ENCODE data around the gene HACL1.
A peak's percentile ranks its signal among the peaks of the same experiment; 100 is the strongest.

HACL1 gene

GRCh38 chr3:15601399-15602145 is at the start of gene HACL1, which contains the start of gene BTD:
Gene HACL1, minus strand, starts transcription at chr3:15601569. Its CDS starts 106 bp downstream, at chr3:15601463.
Gene BTD, plus strand, starts transcription at chr3:15601745. Its CDS starts 33,695 bp downstream, at chr3:15635440.
- H3K27ac ChIP-seq = peak within 1 kb of the TSS; percentile 94
- DNase-seq (ENCODE audit: low spot score) = peak; percentile 91
- POLR2A ChIA-PET (ENCODE audit: low non-redundant PET) = no interaction called here
- TF ChIP-seq CTCF (conservative IDR thresholded peaks at IDR 0.05; ENCODE audit: low read depth) = no peak
- CTCF ChIA-PET = no interaction called here

- POLR2A ChIA-PET (ENCODE audit: low non-redundant PET) = no interaction called here
- CTCF ChIA-PET = no interaction called here
- H3K27ac ChIP-seq = no peak overlapping the region
- DNase-seq (ENCODE audit: low spot score) = no peak
- no peak for TF ChIP-seq CTCF (conservative IDR thresholded peaks at IDR 0.05; ENCODE audit: low read depth)
Measured at GRCh38 chr3:15649858-15650257, 48.5 kb upstream of the HACL1 start.

GRCh38 chr3:15649341-15649740 is 48.0 kb upstream of the HACL1 start:
- peak overlapping the region; percentile 48 for H3K27ac ChIP-seq
- POLR2A ChIA-PET (ENCODE audit: low non-redundant PET) = no interaction called here
- no peak for TF ChIP-seq CTCF (conservative IDR thresholded peaks at IDR 0.05; ENCODE audit: low read depth)
- CTCF ChIA-PET = no interaction called here
- DNase-seq (ENCODE audit: low spot score) = no peak

- TF ChIP-seq CTCF (conservative IDR thresholded peaks at IDR 0.05; ENCODE audit: low read depth) = no peak
- no peak for DNase-seq (ENCODE audit: low spot score)
- CTCF ChIA-PET = no interaction called here
- peak overlapping the region; percentile 98 for H3K27ac ChIP-seq
- POLR2A ChIA-PET (ENCODE audit: low non-redundant PET) = no interaction called here
Measured at GRCh38 chr3:15647611-15648167, 46.3 kb upstream of the HACL1 start.

GRCh38 chr3:15646851-15647511 is 45.6 kb upstream of the HACL1 start:
- peak; percentile 84 for DNase-seq (ENCODE audit: low spot score)
- POLR2A ChIA-PET (ENCODE audit: low non-redundant PET) = no interaction called here

More at GRCh38 chr3:15646851-15647511, 45.6 kb upstream of the HACL1 start:
- H3K27ac ChIP-seq = peak overlapping the region; percentile 98
- TF ChIP-seq CTCF (conservative IDR thresholded peaks at IDR 0.05; ENCODE audit: low read depth) = no peak
- CTCF ChIA-PET = no interaction called here

All from RWPE1 (cell line).